A673 (cell line): Measurements from ENCODE around the gene HEBP2.

Source experiments
- EZH2 ChIP-seq: fragments of 200-600 bp; sonication (generic); IDR thresholded peaks from 2 replicates; pipeline ENCODE4 v1.6.1; 2017; ENCODE audit warnings: borderline replicate concordance, low read depth, mild to moderate bottlenecking, mixed read lengths, antibody characterized with exemption, low read length; ENCODE audit not compliant: poor library complexity, severe bottlenecking
- TF ChIP-seq, protein P1 (sequence below): fragments of 300-800, 200-600 bp; sonication (generic); conservative IDR thresholded peaks from 2 replicates; pipeline ENCODE4 v1.5.1; 2017; ENCODE audit warnings: low read depth, mild to moderate bottlenecking, antibody characterized with exemption, low read length, moderate library complexity, mixed read lengths

DNA sequence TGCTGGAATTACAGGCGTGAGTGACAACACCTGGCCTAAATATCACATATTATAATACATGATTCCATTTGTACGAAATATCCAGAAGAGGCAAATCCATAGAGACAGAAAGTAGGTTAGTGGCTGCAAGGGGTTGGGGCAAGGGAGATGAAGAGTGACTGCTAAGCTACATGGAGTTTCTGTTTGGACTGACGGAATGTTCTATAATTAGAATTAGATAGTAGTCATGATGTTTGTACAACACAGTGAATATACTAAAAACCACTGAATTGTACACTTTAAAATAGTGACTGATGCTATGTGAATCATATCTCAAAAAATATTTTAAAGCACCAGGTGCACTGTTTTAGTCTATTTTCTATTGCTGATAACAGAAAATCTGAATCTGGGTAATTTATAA, 3.7 kb upstream of the HEBP2 start:
- TF ChIP-seq, protein P1, sequence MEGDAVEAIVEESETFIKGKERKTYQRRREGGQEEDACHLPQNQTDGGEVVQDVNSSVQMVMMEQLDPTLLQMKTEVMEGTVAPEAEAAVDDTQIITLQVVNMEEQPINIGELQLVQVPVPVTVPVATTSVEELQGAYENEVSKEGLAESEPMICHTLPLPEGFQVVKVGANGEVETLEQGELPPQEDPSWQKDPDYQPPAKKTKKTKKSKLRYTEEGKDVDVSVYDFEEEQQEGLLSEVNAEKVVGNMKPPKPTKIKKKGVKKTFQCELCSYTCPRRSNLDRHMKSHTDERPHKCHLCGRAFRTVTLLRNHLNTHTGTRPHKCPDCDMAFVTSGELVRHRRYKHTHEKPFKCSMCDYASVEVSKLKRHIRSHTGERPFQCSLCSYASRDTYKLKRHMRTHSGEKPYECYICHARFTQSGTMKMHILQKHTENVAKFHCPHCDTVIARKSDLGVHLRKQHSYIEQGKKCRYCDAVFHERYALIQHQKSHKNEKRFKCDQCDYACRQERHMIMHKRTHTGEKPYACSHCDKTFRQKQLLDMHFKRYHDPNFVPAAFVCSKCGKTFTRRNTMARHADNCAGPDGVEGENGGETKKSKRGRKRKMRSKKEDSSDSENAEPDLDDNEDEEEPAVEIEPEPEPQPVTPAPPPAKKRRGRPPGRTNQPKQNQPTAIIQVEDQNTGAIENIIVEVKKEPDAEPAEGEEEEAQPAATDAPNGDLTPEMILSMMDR: no peak
- TF ChIP-seq EZH2: no peak
